ENCODE results near the gene STAP2. TPM values are rescaled to one million over a fixed set of nuclear protein-coding genes. Genes with fewer than 3 reads are reported as not detected.

STAP2 gene
- total RNA-seq, 1 donor from 2014 or later, result 6.8 TPM

DNA sequence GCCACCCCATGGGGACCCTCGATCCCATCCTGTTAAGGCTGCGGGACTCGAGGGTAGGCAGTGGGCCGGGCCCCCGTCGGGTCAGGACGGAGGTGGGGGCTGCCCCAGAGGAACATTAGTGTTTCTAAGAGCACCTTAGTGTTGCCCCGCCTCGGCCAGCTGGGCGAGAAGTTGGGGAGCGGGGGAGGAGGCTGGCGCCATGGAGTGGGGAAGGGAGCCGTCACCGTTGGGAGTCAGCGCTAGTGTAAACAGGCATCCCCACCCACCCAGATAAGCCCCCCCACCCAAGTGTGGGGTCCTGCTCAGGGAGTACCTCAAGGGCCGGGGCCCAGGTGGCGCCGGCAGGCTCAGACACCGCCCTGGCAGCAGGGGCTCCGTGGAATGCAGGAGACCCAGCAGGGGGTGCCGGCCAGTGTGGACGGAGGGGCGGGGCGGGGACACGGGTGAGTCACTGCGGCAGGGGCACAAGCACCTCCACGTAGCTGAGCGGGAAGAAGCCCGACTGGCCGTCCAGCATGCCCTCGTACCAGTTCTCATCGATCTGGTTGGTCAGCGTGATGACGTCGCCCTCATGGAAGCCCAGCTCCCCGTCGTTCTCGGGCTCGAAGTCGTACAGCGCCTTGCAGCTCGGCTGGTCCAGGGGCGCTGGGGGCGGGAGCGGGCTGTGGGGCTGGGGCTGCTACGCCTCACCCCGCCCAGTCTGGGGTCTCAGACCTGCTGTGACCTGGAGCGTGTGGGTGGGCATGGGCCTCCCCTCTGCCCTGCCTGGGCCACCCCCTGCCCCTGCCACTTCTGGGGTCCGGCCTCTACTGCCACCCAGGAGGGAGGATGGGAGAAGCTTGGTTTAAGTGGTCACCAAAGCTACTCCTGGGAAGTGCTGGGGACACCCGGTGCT, 22.8 kb upstream of the STAP2 start:
- Mint-ChIP-seq H3K27me3 (ENCODE audit: insufficient read depth, low read depth) (peaks cover 8% of the 10 kb centered on the region), H3K27ac (no peak overlapping the region), H3K4me3 (no peak overlapping the region), H3K9me3 (no peaks in the 10 kb centered on the region), H3K4me1 (peaks cover 6% of the 10 kb centered on the region), H3K36me3 (peaks cover 4% of the 10 kb centered on the region)
- Histone ChIP-seq H3K27me3 (no peaks in the 10 kb centered on the region), H3K9me3 (ENCODE audit: low read depth) (no peaks in the 10 kb centered on the region), H3K79me2 (ENCODE audit: low read depth) (no peaks in the 10 kb centered on the region), H3K4me3 (no peak overlapping the region), H3K9ac (no peak overlapping the region), H3K4me1 (peaks cover 7% of the 10 kb centered on the region), H3K36me3 (no peaks in the 10 kb centered on the region), H2AFZ (replicated peaks) (no peak overlapping the region), H3K4me2 (no peak overlapping the region), H4K20me1 (ENCODE audit: low read depth) (peaks cover 14% of the 10 kb centered on the region), H3F3A (ENCODE audit: low read depth) (peaks cover 48% of the 10 kb centered on the region), H3K27ac (peak overlapping the region; percentile 78)
- peak; percentile 39 for DNase-seq (ENCODE audit: low spot score)
- TF ChIP-seq EZH2 (IDR thresholded peaks at IDR 0.05), result no peak
- TF ChIP-seq, protein P1, sequence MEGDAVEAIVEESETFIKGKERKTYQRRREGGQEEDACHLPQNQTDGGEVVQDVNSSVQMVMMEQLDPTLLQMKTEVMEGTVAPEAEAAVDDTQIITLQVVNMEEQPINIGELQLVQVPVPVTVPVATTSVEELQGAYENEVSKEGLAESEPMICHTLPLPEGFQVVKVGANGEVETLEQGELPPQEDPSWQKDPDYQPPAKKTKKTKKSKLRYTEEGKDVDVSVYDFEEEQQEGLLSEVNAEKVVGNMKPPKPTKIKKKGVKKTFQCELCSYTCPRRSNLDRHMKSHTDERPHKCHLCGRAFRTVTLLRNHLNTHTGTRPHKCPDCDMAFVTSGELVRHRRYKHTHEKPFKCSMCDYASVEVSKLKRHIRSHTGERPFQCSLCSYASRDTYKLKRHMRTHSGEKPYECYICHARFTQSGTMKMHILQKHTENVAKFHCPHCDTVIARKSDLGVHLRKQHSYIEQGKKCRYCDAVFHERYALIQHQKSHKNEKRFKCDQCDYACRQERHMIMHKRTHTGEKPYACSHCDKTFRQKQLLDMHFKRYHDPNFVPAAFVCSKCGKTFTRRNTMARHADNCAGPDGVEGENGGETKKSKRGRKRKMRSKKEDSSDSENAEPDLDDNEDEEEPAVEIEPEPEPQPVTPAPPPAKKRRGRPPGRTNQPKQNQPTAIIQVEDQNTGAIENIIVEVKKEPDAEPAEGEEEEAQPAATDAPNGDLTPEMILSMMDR (IDR thresholded peaks at IDR 0.05), result no peak
- no peak for TF ChIP-seq EZH2phosphoT487 (IDR thresholded peaks at IDR 0.05)

DNA sequence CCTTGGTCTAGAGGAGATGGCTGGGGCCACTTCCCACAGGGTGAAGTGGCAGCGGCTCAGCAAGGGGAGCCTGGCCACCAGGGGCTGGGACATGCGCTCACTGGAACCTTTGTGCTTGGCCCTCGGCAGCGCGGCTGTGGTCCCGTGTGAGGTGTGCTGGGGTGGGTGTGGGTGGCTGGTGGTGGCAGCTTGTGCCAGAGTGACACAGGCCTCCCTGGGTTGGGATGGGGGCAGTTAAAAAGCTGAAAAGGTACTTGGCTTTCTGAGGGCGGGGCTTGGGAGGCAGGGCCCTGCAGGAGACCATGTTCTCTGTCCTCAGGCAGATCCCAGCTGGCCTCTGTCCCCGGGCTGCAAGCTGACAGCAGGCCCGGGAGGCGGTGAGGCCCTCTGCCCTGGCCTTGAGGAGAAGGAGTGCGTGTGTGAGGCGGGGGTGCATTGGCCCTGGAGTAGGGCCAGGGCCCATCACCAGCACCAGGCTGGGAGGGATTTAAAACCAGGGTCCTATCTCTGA, 22.1 kb upstream of the STAP2 start:
- H3K9ac ChIP-seq, result no peak overlapping the region
- H3K27me3 ChIP-seq, result no peaks in the 10 kb centered on the region
- H3K4me2 ChIP-seq, result no peak overlapping the region
- Mint-ChIP-seq H3K9me3 (no peaks in the 10 kb centered on the region), H3K4me3 (peak overlapping the region; percentile 48), H3K27ac (peak overlapping the region; percentile 69), H3K4me1 (peaks cover 6% of the 10 kb centered on the region), H3K36me3 (peaks cover 4% of the 10 kb centered on the region), H3K27me3 (ENCODE audit: insufficient read depth, low read depth) (peaks cover 8% of the 10 kb centered on the region)
- TF ChIP-seq EZH2 (IDR thresholded peaks at IDR 0.05), result no peak
- TF ChIP-seq EZH2phosphoT487 (IDR thresholded peaks at IDR 0.05), result no peak
- TF ChIP-seq, protein P1 (IDR thresholded peaks at IDR 0.05), result no peak
- H3F3A ChIP-seq (ENCODE audit: low read depth), result peaks cover 48% of the 10 kb centered on the region
- H3K27ac ChIP-seq, result peak overlapping the region; percentile 78
- H3K36me3 ChIP-seq, result no peaks in the 10 kb centered on the region
- peaks cover 13% of the 10 kb centered on the region for H4K20me1 ChIP-seq (ENCODE audit: low read depth)
- H3K4me3 ChIP-seq, result no peak overlapping the region
- peaks cover 7% of the 10 kb centered on the region for H3K4me1 ChIP-seq
- no peaks in the 10 kb centered on the region for H3K9me3 ChIP-seq (ENCODE audit: low read depth)
- no peaks in the 10 kb centered on the region for H3K79me2 ChIP-seq (ENCODE audit: low read depth)
- DNase-seq (ENCODE audit: low spot score), result no peak
- no peak overlapping the region for H2AFZ ChIP-seq (replicated peaks)

DNA sequence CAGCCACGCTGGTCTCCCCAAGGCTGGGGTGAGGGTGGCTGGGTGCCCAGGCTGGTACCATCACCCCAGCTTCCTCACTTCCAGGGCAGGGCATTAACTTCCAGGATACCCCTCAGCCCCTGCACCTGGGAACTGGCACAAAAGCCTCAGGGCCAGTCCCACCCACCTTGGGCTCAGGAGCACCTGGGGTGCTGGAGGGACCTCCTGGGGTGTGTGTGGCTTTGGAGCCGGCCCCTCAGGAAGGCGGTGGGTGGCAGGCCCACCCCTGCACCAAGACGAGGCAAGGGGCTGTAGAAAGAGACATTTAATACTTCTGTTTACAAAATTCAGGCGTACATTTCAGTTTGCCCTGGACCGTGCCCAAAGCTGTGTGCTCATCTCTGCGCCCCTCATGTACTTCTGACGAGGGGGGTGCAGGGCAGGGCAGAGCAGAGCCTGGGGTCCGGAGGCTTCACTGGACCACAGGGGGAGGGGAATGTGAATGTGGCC, 21.5 kb upstream of the STAP2 start:
- H3K27ac Mint-ChIP-seq, result peak overlapping the region; percentile 69
- H3K27ac ChIP-seq, result peak overlapping the region; percentile 78
- H3K9ac ChIP-seq, result no peak overlapping the region
- H3K27me3 ChIP-seq, result no peaks in the 10 kb centered on the region
- peaks cover 47% of the 10 kb centered on the region for H3F3A ChIP-seq (ENCODE audit: low read depth)
- H3K9me3 Mint-ChIP-seq, result no peaks in the 10 kb centered on the region
- peaks cover 6% of the 10 kb centered on the region for H3K4me1 Mint-ChIP-seq
- H3K4me1 ChIP-seq, result peaks cover 7% of the 10 kb centered on the region
- H3K4me2 ChIP-seq, result no peak overlapping the region
- H3K36me3 Mint-ChIP-seq, result peaks cover 4% of the 10 kb centered on the region
- H3K9me3 ChIP-seq (ENCODE audit: low read depth), result no peaks in the 10 kb centered on the region
- no peak overlapping the region for H3K4me3 Mint-ChIP-seq
- H3K36me3 ChIP-seq, result no peaks in the 10 kb centered on the region
- H3K4me3 ChIP-seq, result no peak overlapping the region
- H3K79me2 ChIP-seq (ENCODE audit: low read depth), result no peaks in the 10 kb centered on the region
- H3K27me3 Mint-ChIP-seq (ENCODE audit: insufficient read depth, low read depth), result peaks cover 8% of the 10 kb centered on the region
- TF ChIP-seq, protein P1 (IDR thresholded peaks at IDR 0.05), result no peak
- TF ChIP-seq EZH2 (IDR thresholded peaks at IDR 0.05) (no peak), EZH2phosphoT487 (IDR thresholded peaks at IDR 0.05) (no peak)
- DNase-seq (ENCODE audit: low spot score), result no peak
- H2AFZ ChIP-seq (replicated peaks), result no peak overlapping the region
- peaks cover 13% of the 10 kb centered on the region for H4K20me1 ChIP-seq (ENCODE audit: low read depth)

Data from neural progenitor cell (in vitro differentiated cells).